Skeletal muscle satellite cell (primary cell): ENCODE measurements around the gene CR2.

Source experiments
- H3K27me3 ChIP-seq: 2 replicates; pipeline ENCODE4 v1.7.0; 2013; ENCODE audit warnings: low read length; ENCODE audit not compliant: control insufficient read depth, insufficient read depth
- H3K36me3 ChIP-seq: 2 replicates; pipeline ENCODE4 v1.7.0; 2013; ENCODE audit warnings: mild to moderate bottlenecking, control low read depth, low read length; ENCODE audit not compliant: insufficient read depth
- H3K4me1 ChIP-seq: 2 replicates; pipeline ENCODE4 v1.7.0; 2013; ENCODE audit warnings: low read length; ENCODE audit not compliant: control insufficient read depth, insufficient read depth
- H3K4me2 ChIP-seq: 2 replicates; pipeline ENCODE4 v1.7.0; 2013; ENCODE audit warnings: mild to moderate bottlenecking, low read length
- H3K4me3 ChIP-seq: 2 replicates; pipeline ENCODE4 v1.7.0; 2013; ENCODE audit warnings: low read length
- H3K9ac ChIP-seq: 2 replicates; pipeline ENCODE4 v1.7.0; 2013; ENCODE audit warnings: mild to moderate bottlenecking, low read depth, low read length, moderate library complexity
- H3K9me3 ChIP-seq: replicated peaks from 2 replicates; pipeline ENCODE4 v1.7.0; 2013; ENCODE audit warnings: mild to moderate bottlenecking, control low read depth, low read length

CR2 gene

GRCh38 chr1:207453710-207454045 is 450 bp upstream of the CR2 start:
- Histone ChIP-seq H3K9ac (no peak overlapping the region), H3K36me3 (no peaks in the 10 kb centered on the region), H3K4me1 (peaks cover 9% of the 10 kb centered on the region), H3K4me2 (no peak overlapping the region), H3K27me3 (peaks cover 83% of the 10 kb centered on the region), H3K9me3 (no peaks in the 10 kb centered on the region), H3K4me3 (no peak overlapping the region)

GRCh38 chr1:207455183-207455754 is 1.1 kb downstream of the CR2 start:
- H3K4me3 ChIP-seq: no peak overlapping the region
- peaks cover 9% of the 10 kb centered on the region for H3K4me1 ChIP-seq
- no peak overlapping the region for H3K9ac ChIP-seq
- H3K36me3 ChIP-seq: no peaks in the 10 kb centered on the region
- no peaks in the 10 kb centered on the region for H3K9me3 ChIP-seq
- H3K4me2 ChIP-seq: no peak overlapping the region
- peaks cover 92% of the 10 kb centered on the region for H3K27me3 ChIP-seq

GRCh38 chr1:207458414-207458813 is 4.3 kb downstream of the CR2 start:
- H3K4me1 ChIP-seq: peaks cover 9% of the 10 kb centered on the region
- H3K36me3 ChIP-seq: no peaks in the 10 kb centered on the region
- no peak overlapping the region for H3K4me3 ChIP-seq
- H3K4me2 ChIP-seq: no peak overlapping the region
- no peaks in the 10 kb centered on the region for H3K9me3 ChIP-seq
- H3K9ac ChIP-seq: no peak overlapping the region
- peaks cover 66% of the 10 kb centered on the region for H3K27me3 ChIP-seq

GRCh38 chr1:207459008-207459407 is 4.9 kb downstream of the CR2 start:
- no peak overlapping the region for H3K4me2 ChIP-seq
- no peak overlapping the region for H3K4me3 ChIP-seq
- no peaks in the 10 kb centered on the region for H3K36me3 ChIP-seq
- peaks cover 8% of the 10 kb centered on the region for H3K4me1 ChIP-seq
- no peaks in the 10 kb centered on the region for H3K9me3 ChIP-seq
- no peak overlapping the region for H3K9ac ChIP-seq
- H3K27me3 ChIP-seq: peaks cover 60% of the 10 kb centered on the region

- no peak overlapping the region for H3K9ac ChIP-seq
- H3K4me3 ChIP-seq: no peak overlapping the region
- no peaks in the 10 kb centered on the region for H3K4me1 ChIP-seq
- H3K36me3 ChIP-seq: no peaks in the 10 kb centered on the region
- H3K9me3 ChIP-seq: no peaks in the 10 kb centered on the region
- no peak overlapping the region for H3K4me2 ChIP-seq
- H3K27me3 ChIP-seq: peaks cover 34% of the 10 kb centered on the region
These were observed 7.5 kb downstream of the CR2 start for GRCh38 chr1:207461649-207462048.

- Histone ChIP-seq H3K4me1 (no peaks in the 10 kb centered on the region), H3K9ac (no peak overlapping the region), H3K9me3 (no peaks in the 10 kb centered on the region), H3K4me2 (no peak overlapping the region), H3K27me3 (peaks cover 25% of the 10 kb centered on the region), H3K36me3 (no peaks in the 10 kb centered on the region), H3K4me3 (no peak overlapping the region)
These were observed 8.4 kb downstream of the CR2 start for GRCh38 chr1:207462535-207462934.

- Histone ChIP-seq H3K36me3 (no peaks in the 10 kb centered on the region), H3K27me3 (peaks cover 22% of the 10 kb centered on the region), H3K4me2 (no peak overlapping the region), H3K9ac (no peak overlapping the region), H3K9me3 (no peaks in the 10 kb centered on the region), H3K4me1 (no peaks in the 10 kb centered on the region), H3K4me3 (no peak overlapping the region)
These were observed 8.9 kb downstream of the CR2 start for GRCh38 chr1:207463021-207463420.

GRCh38 chr1:207463571-207463970 is 9.4 kb downstream of the CR2 start:
- H3K4me3 ChIP-seq: no peak overlapping the region
- H3K9me3 ChIP-seq: no peaks in the 10 kb centered on the region
- no peaks in the 10 kb centered on the region for H3K4me1 ChIP-seq
- peaks cover 16% of the 10 kb centered on the region for H3K27me3 ChIP-seq
- H3K36me3 ChIP-seq: no peaks in the 10 kb centered on the region
- H3K9ac ChIP-seq: no peak overlapping the region
- H3K4me2 ChIP-seq: no peak overlapping the region

- H3K36me3 ChIP-seq: no peaks in the 10 kb centered on the region
- H3K4me2 ChIP-seq: no peak overlapping the region
- peaks cover 9% of the 10 kb centered on the region for H3K27me3 ChIP-seq
- H3K4me3 ChIP-seq: no peak overlapping the region
- no peaks in the 10 kb centered on the region for H3K9me3 ChIP-seq
- H3K9ac ChIP-seq: no peak overlapping the region
- H3K4me1 ChIP-seq: no peaks in the 10 kb centered on the region
These were observed 16.8 kb downstream of the CR2 start for GRCh38 chr1:207470927-207471326.

GRCh38 chr1:207474210-207474609 is 20.1 kb downstream of the CR2 start:
- Histone ChIP-seq H3K36me3 (no peaks in the 10 kb centered on the region), H3K27me3 (peaks cover 9% of the 10 kb centered on the region), H3K4me1 (no peaks in the 10 kb centered on the region), H3K9ac (no peak overlapping the region), H3K4me3 (no peak overlapping the region), H3K9me3 (no peaks in the 10 kb centered on the region), H3K4me2 (no peak overlapping the region)

GRCh38 chr1:207486198-207486597 is 32.1 kb downstream of the CR2 start:
- H3K9ac ChIP-seq: no peak overlapping the region
- peaks cover 24% of the 10 kb centered on the region for H3K27me3 ChIP-seq
- H3K4me1 ChIP-seq: no peaks in the 10 kb centered on the region
- no peak overlapping the region for H3K4me2 ChIP-seq
- H3K36me3 ChIP-seq: no peaks in the 10 kb centered on the region
- no peak overlapping the region for H3K4me3 ChIP-seq
- H3K9me3 ChIP-seq: no peaks in the 10 kb centered on the region

- Histone ChIP-seq H3K9me3 (no peaks in the 10 kb centered on the region), H3K4me1 (no peaks in the 10 kb centered on the region), H3K9ac (no peak overlapping the region), H3K4me2 (no peak overlapping the region), H3K27me3 (peaks cover 36% of the 10 kb centered on the region), H3K4me3 (no peak overlapping the region), H3K36me3 (no peaks in the 10 kb centered on the region)
These were observed 33.5 kb downstream of the CR2 start for GRCh38 chr1:207487636-207488035.
